ENCODE measurements around the gene ERBB4.
"Not testable (repeated sequence)": the region's sequence is repeated elsewhere in the genome, so short reads cannot be mapped to it uniquely, and the experiment has no call there.

ERBB4 gene

DNA sequence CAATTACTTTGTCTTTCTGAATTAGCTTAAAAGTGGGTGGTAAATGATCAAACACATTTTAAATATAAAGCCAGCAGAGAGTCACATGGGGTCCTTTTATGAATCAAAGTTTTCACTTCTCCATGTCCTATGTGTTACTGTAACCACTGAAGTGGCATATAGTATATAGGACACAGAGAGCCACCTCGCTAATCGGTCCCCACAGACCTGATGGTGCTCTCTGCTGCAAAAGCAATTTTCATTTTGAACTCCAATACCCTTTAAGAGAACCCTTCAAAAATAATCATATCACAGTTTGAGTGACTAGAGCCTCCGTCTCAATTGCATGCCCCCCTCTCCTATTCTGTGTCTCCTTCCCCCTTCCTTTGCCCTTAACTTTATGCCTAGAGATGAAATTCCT, 272.8 kb downstream of the ERBB4 start:
- DNase-seq (ENCODE audit: low read depth, low spot score), result no peak

DNA sequence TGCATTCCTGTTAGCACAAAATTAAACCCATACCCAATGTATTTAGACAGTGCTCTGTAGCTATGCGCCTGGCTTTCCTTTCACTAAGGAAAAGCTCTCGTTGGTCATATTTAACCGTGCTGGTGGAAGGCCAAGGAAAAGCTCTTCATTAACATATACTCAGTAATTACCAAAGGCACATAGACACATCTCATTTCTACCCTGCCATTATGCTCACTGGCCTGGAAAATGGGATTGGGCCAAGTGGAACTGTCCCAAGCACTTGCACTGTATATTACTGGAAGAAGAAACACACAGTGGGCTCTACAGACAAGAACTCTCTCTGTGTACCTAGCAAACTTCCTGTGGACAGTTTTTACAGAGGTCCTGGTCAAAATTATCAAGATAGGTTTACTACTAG, 274.4 kb downstream of the ERBB4 start:
- no peak for DNase-seq (ENCODE audit: low read depth, low spot score)
- no peak overlapping the region for H3K4me3 ChIP-seq (ENCODE audit: low read length)

More for the DNA sequence above, 272.8 kb downstream of the ERBB4 start:
- no peak overlapping the region for H3K4me3 ChIP-seq (ENCODE audit: low read length)

DNA sequence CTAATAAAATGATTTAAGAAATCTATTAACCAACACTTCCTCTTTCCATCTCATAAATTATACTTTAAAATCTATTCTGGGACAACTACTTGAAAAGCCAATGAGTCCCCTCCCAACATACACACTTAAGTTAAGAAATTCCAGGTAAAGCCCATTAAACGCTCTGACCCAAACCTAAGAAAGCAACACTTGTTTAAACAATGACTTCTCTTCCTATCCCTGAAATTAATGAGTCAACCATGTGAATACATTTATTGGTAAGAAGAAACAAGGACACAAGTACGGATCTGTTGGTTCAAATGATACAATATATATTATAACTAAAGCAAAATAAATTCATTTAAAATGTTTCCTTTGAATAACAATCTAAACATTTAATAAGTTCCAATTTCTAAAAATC, 279.4 kb downstream of the ERBB4 start:
- H3K4me3 ChIP-seq (ENCODE audit: low read length), result no peak overlapping the region
- DNase-seq (ENCODE audit: low read depth, low spot score), result no peak

DNA sequence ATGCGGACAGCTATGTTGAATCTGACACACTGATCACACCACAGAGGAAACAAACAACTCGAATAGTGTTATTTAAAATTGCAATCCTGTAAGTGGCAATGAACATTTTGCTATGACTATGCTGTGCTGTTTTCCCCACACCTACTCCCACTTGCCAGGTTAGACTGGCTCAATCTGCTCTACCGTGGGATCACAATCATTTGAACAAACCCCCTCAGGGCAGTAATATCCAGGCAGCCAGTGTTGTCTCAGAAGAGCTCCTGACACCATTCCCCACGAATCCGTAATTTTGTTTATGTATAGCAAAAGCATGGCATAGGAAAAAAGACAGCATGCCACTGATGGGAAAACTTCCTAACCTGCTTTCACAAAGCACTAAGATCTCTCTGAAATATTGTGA, 284.3 kb downstream of the ERBB4 start:
- no peak for DNase-seq (ENCODE audit: low read depth, low spot score)

DNA sequence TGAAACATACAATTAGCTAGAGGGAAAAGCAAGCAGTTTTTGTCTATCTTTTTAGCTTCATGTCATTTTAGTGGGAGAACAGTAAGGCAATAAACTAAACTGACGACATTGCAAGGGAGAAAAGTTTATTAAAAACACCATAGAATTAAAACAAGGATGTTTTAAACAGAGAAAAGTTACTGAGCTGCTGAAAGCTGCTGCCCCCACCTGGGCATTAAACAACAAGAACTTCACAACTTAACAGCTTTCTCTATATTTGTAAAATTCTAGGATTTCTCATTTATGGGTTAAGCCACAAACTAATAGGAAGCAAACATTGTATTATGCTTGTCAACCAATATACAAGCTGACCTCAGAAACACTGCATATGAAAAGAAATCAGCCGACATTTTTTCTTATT, 289.2 kb downstream of the ERBB4 start:
- H3K4me3 ChIP-seq (ENCODE audit: low read length), result no peak overlapping the region
- no peak for DNase-seq (ENCODE audit: low read depth, low spot score)

More for the DNA sequence above, 284.3 kb downstream of the ERBB4 start:
- H3K4me3 ChIP-seq (ENCODE audit: low read length), result no peak overlapping the region

DNA sequence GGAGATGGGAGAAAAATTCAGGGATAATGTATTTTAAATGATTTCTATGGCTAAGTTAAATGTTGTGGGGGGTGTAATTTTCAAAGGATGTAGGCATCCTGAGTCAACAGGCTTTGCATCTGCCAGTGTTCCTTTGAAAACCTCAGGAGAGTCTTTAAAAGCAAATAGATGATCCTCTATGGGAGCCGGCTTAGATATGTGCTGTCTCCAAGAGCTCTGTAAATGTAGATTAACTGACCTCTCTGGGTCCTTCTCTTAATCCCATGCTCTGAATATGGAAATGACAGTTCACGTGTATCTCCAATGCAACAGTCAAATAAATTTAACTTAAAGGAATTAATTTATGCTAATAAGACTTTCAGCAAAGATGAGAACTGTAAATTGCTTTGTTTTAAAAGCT, 292.7 kb downstream of the ERBB4 start:
- H3K4me3 ChIP-seq (ENCODE audit: low read length), result no peak overlapping the region
- no peak for DNase-seq (ENCODE audit: low read depth, low spot score)

DNA sequence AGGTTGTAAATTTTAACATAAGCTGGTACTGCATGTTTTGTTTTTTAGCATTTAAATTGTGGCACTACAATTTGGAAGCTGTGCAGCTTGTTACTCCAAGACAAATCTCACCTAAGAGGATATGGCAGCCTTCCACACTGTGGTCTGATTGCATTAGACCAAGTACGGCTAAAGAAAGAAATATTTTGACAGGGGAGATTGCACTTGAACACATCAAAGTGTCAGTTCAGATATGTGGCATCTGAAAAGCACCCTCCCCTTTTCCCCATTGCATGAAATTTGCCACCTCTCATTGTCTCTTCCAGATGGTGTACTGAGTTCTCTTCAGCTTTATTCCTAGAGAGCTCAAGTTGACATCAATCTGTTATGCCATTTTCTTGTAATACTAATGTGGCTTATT, 295.9 kb downstream of the ERBB4 start:
- no peak overlapping the region for H3K4me3 ChIP-seq (ENCODE audit: low read length)
- no peak for DNase-seq (ENCODE audit: low read depth, low spot score)

DNA sequence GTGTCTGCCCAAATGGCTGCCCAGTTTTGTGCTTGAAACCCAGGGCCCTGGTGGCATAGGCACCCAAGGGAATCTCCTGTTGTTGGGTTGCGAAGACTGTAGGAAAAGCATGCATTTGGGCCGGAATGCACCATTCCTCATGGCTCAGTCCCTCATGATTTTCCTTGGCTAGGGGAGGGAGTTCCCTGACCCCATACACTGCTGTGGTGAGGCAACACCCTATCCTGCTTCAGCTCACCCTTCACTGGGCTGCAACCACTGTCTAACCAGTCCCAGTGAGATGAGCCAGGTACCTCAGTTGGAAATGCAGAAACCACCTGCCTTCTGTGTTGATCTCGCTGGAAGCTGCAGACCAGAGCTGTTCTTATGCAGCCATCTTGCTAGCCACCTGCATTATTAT, 300.4 kb downstream of the ERBB4 start:
- DNase-seq (ENCODE audit: low read depth, low spot score), result not testable (repeated sequence)

DNA sequence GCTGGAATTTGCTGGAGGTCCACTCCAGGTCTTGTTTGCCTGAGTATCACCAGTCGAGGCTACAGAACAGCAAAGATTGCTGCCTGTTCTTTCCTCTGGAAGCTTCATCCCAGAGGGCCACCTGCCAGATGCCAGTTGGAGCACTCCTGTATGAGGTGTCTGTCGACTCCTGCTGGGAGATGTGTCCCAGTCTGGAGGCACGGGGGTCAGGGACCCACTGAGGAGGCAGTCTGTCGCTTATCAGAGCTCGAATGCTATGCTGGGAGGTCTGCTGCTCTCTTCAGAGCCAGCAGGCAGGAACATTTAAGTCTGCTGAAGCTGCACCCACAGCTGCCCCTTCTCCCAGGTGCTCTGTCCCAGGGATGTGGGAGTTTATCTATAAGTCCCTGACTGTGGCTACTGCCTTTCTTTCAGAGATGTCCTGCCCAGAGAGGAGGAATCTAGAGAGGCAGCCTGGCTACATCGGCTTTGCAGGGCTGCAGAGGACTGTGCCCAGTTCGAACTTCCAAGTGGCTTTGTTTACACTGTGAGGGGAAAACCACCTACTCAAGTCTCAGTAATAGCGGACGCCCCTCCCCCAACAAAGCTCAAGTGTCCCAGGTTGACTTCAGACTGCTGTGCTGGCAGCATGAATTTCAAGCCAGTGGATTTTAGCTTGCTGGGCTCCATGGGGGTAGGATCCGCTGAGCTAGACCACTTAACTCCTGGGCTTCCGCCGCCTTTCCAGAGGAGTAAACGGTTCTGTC, 301.1 kb downstream of the ERBB4 start:
- no peak for DNase-seq (ENCODE audit: low read depth, low spot score)
- H3K4me3 ChIP-seq (ENCODE audit: low read length), result no peak overlapping the region

More for the DNA sequence above, 300.4 kb downstream of the ERBB4 start:
- H3K4me3 ChIP-seq (ENCODE audit: low read length), result not testable (repeated sequence)

DNA sequence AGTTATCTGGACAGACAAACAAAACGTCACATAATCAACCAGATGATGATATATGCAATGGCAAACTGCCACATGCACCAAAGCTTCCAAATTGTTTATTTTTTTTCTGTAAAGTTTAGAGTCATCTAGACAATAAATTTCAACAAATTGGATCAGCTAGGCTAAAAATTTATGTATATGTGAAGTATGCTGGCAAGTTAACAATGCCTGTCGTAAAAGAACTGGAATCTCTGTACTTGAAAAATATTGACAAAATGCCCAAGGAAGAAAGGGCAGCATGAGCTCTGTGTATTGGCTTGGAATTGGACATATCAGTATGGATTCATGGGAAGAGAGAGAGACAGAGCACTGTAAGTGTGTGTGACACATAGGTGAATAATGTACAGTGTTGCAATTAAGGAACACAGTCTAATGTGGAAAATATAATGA, 309.8 kb downstream of the ERBB4 start:
- no peak for DNase-seq (ENCODE audit: low read depth, low spot score)
- no peak overlapping the region for H3K4me3 ChIP-seq (ENCODE audit: low read length)

DNA sequence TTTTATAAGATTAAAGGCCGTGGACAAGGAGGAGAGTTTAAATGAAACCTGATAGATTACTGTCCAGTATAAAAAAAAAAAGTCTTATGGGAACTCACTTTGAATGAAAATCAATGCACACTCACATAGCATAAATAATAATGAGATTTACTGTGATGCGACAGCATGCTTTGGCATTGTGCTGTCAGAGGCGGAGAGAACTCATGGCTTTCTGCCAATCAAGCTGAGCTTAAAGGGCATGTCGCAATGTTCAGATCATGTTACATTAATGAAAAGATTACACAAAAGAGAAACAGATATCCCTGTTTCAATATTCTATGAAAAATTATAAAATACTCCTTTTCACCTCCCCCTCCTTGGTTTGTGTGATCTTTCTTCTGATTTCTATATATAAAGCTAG, 310.8 kb downstream of the ERBB4 start:
- H3K4me3 ChIP-seq (ENCODE audit: low read length), result no peak overlapping the region
- DNase-seq (ENCODE audit: low read depth, low spot score), result no peak

DNA sequence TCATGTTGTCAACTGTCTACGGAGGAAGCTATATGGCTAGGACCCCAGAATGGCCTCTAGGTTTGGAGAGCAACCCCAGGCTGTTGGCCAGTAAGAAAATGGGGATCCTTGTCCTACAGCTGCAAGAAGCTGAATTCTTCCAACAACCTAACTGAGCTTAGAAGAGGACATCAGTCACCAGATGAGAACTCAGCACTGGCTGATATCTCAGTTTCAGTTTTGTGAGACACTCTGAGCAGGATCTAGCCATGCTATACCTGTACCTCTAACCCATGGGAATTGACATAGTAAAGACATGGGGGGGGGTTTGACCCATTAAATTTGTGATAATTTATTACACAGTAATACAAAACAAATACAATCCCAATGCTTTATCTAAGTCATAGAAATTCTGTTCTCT, 312.5 kb downstream of the ERBB4 start:
- DNase-seq (ENCODE audit: low read depth, low spot score), result no peak
- H3K4me3 ChIP-seq (ENCODE audit: low read length), result no peak overlapping the region

DNA sequence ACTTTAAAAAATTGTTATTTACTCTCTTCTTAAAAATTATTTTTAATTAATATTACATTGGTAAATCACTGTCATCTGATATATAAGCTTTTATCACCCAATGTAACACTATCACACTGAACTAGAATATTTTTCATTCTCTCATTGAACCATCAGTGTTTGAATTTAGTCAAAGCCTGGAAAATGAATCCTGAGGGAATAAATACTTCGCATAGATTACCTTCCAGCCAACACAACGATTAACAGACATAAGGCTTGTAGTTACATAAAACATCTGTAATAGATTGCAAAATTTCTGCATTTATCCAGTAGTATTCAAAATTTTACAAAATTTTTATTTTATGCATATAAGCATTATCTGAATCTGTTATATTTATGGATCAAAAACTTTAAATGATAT, 314.9 kb downstream of the ERBB4 start:
- no peak for DNase-seq (ENCODE audit: low read depth, low spot score)
- H3K4me3 ChIP-seq (ENCODE audit: low read length), result no peak overlapping the region

DNA sequence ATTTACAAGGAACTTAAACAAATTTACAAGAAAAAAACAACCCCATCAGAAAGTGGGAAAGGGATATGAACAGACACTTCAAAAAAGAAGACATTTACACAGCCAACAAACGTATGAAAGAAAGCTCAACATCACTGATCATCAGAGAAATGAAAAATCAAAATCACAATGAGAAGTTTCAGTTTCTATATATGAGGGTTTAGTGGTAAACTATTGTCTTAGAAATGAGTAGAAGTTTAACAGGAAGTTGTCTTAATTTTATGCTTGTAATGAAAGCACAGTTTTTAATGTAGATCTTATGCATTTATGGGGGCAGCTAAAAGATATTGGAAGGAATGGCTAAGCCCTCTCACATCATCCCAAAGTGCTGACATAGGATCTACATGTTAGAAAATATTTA, 325.4 kb downstream of the ERBB4 start:
- DNase-seq (ENCODE audit: low read depth, low spot score), result no peak
- H3K4me3 ChIP-seq (ENCODE audit: low read length), result no peak overlapping the region

DNA sequence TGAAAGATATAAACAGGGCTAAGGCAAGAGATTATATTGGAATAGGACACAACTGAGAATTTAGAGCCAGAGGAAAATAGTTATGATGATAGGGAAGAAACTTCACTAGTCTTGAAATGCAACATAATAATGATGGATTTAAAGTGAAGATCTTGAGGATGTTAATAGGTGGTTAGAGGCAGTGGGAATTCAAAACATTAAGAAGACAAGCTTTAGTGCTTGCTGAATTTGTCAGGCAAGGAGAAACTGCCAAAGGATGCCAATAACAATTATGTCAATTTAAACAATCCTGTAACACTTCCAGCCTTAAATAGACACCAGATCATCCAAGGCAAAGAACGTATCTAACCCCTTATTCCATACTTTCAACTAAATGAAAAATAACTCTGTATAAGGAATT, 330.1 kb downstream of the ERBB4 start:
- no peak overlapping the region for H3K4me3 ChIP-seq (ENCODE audit: low read length)
- no peak for DNase-seq (ENCODE audit: low read depth, low spot score)

DNA sequence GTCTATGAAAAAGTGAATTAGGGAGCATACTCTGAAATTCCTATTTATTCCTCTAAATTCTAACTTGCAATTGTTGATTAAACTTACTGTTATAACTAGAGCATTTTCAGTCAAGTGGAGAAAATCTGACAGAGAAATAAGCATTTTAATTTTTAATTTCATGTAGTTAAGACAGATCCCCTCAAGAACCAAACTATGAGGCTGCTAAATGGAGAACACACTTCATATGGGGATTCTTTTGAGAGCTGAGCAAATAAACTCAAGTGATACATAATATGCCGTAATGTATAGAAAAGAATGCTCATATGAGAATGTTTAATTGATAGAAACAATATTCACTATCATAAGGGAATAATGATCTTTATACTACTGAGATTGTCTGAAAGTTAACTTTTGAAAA, 340.8 kb downstream of the ERBB4 start:
- H3K4me3 ChIP-seq (ENCODE audit: low read length), result no peak overlapping the region
- DNase-seq (ENCODE audit: low read depth, low spot score), result no peak

DNA sequence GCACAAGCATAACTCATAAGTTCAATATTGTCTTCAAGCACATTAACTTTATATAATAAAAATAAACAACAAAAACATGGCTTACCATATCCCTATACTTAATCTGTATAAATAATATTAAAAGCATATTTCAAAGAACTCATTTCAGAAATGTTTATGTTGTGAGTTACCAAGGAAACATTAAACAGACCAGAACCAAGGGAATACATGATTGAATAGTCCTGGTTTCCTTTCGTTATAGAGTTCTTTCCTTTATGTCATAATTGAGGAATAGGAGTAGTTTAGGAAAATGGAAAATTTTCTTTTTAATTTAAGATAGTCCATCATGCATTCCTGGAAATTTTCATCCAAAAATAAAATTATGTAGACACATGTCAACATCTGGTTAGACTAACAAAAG, 343.0 kb downstream of the ERBB4 start:
- DNase-seq (ENCODE audit: low read depth, low spot score), result no peak
- H3K4me3 ChIP-seq (ENCODE audit: low read length), result no peak overlapping the region

DNA sequence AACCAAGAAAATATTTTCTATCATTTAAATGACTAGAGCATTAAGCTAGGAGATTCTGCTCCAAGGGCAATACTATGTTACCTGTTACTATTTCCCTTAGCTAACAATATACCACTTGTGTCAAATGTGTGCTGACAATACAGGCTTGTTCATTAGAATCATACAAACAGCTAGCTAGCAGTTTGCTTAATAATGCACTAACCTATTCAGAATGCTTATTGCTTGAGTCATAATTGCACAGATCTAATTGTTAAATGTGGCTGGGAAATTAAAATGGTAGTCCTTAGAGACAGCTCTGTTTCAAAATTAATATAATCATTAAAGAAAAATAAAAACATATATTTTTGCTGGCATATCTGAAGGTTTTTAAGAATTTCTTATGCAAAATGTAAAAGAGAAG, 344.2 kb downstream of the ERBB4 start:
- DNase-seq (ENCODE audit: low read depth, low spot score), result no peak
- no peak overlapping the region for H3K4me3 ChIP-seq (ENCODE audit: low read length)

DNA sequence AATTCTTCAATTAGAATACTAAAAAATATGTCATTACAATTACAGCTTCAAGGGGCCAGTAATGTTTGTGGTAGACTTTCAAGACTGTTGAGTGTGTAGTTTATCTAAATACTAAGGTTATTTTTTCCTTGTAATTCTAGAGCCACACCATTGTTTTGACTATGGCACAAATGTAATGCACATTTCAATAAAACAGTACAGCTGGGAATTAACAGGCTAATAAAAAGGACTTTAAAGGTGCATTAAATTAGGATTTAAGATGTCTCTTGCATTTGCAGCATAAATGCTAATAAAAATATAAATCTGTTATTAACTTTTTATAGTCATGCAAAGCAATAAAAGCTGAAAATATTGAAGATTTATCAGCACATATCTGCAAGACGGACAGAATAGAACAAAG, 344.8 kb downstream of the ERBB4 start:
- no peak overlapping the region for H3K4me3 ChIP-seq (ENCODE audit: low read length)
- DNase-seq (ENCODE audit: low read depth, low spot score), result no peak

DNA sequence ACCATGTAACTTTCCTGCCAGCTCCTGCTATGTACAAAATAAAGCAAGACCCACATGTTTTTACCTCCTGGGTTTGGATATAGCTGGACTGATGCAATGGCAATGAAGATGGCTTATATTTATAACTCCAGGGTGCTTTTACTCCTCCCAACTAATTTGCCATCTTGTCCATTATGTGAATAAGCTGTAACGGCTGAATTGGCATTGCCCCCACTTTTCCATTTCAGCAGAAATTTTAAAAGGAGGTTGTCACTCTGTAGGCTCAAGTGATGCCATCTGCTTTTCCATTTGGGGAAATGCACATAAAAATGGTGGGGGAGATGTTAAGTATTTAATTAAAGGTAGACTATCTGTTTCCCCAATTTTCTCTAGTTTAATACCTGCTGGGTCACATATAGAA, 345.5 kb downstream of the ERBB4 start:
- H3K4me3 ChIP-seq (ENCODE audit: low read length), result no peak overlapping the region
- DNase-seq (ENCODE audit: low read depth, low spot score), result no peak

DNA sequence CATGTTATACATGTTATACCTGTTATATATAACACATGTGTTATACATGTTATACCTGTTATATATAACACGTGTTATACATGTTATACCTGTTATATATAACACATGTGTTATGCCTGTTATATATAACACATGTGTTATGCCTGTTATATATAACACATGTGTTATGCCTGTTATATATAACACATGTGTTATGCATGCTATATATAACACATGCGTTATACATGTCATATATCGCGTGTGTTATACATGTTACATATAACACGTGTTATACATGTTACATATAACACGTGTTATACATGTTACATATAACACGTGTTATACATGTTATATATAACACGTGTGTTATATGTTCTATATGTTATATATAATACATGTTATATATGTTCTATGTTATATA, 347.2 kb downstream of the ERBB4 start:
- DNase-seq (ENCODE audit: low read depth, low spot score); H3K4me3 ChIP-seq (ENCODE audit: low read length): not testable (repeated sequence)

All from Jurkat, Clone E6-1 (cell line).